Testis (tissue), 2 donors: ENCODE measurements around the gene KCNG4.

Experiments
- CTCF ChIP-seq, 3 experiments: fragments of 450-650 bp in 2 of 3; fragments of 200-600 bp in 1 of 3; sonication (generic) in 1 of 3; IDR thresholded peaks; one replicate each; pipeline ENCODE4 v1.5.1; 2016 to 2019; ENCODE audit warnings: antibody characterized with exemption in 3 of 3, mild to moderate bottlenecking in 2 of 3, moderate library complexity in 1 of 3
- POLR2A ChIP-seq: fragments of 450-650 bp; IDR thresholded peaks from one replicate; pipeline ENCODE4 v1.6.1; 2017; ENCODE audit warnings: antibody characterized with exemption, mild to moderate bottlenecking, moderate library complexity

DNA sequence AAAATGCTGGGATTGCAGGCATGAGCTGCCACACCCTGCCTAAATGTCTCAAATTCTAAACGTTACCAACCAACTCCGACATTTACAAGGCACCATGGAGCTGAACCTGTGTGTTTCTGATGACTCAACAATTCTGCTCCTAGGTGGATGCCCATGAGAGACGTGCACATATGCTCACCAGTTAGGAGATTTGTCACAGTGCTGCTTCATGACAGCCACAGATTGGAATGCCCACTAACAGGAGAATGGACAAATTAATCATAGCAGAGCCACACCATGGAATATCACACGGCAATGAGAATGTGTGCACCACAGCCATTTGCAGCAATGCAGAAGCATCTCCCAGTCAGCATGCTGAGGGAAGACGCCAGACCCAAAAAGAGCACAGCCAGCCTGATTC, 8.0 kb upstream of the KCNG4 start:
- TF ChIP-seq POLR2A = no peak
- no peak for TF ChIP-seq CTCF (IDR thresholded peaks at IDR 0.05)
